ENCODE data around the gene CUX1. TPM values are rescaled to one million over a fixed set of nuclear protein-coding genes. Genes with fewer than 3 reads are reported as not detected.

Gene CUX1
- total RNA-seq, 2 experiments from 2014 or later: 35.6 to 38.0 TPM

DNA sequence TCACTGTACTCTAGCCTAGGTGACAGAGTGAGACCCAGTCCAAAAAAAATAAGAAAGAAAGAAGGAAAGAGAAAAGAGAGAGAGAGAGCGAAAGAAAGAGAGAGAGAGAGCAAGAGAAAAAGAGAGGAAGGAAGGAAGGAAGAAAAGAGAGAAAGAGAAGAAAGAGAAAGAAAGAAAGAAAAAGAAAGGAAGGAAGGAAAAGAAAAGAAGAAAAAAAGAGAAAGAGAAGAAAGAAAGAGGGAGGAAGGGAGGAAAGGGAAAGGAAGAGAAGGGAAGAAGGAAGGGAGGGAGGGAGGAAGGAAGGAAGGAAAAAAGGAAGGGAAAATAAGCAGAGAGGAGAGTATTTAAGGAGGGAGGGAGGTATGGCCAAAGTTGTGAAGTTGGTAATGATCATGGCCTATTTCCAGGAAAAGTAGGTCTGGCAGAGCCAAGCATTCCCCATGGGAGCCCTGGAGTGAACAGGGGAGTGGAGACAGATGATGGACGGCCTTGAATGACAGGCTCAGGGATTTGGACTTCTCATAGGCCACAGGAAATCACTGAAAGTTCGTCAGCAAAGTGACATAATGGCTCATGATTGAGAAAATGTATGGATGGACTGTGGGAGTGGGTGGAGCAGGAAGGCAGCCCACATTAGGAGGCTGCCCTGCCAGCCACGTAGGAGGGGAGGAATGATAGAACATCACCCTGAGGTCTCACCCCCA is 44.8 kb upstream of the CUX1 start:
- Histone ChIP-seq H3K27me3 (ENCODE audit: control insufficient read depth in 1 of 2, insufficient read depth in 2 of 2, low read length in 2 of 2) (peaks cover 0 to 3% of the 10 kb centered on the region in 2 experiments), H3K4me1 (ENCODE audit: insufficient read depth, low read length) (no peaks in the 10 kb centered on the region), H3K4me3 (ENCODE audit: low read length) (no peak overlapping the region), H3K27ac (ENCODE audit: low read depth in 1 of 2, low read length in 2 of 2) (no peak overlapping the region), H3K36me3 (ENCODE audit: insufficient read depth, low read length) (no peaks in the 10 kb centered on the region), H3K9me3 (ENCODE audit: control insufficient read depth in 1 of 2, insufficient read depth in 1 of 2, low read length in 2 of 2) (no peaks in the 10 kb centered on the region)
- H3K9me3 Mint-ChIP-seq: no peaks in the 10 kb centered on the region
- intact Hi-C loops (cut with DNase I, micrococcal nuclease): no loop called here
- ChIA-PET POLR2A (no interaction called here), CTCF (no interaction called here)
- H3K27me3 Mint-ChIP-seq: peaks cover 8% of the 10 kb centered on the region
- H3K27ac Mint-ChIP-seq: no peak overlapping the region
- no peaks in the 10 kb centered on the region for H3K36me3 Mint-ChIP-seq (ENCODE audit: low read depth)
- no peak for DNase-seq
- H3K4me3 Mint-ChIP-seq: no peak overlapping the region
- no peak for ATAC-seq (ENCODE audit: poor library complexity)
- TF ChIP-seq, protein P1, sequence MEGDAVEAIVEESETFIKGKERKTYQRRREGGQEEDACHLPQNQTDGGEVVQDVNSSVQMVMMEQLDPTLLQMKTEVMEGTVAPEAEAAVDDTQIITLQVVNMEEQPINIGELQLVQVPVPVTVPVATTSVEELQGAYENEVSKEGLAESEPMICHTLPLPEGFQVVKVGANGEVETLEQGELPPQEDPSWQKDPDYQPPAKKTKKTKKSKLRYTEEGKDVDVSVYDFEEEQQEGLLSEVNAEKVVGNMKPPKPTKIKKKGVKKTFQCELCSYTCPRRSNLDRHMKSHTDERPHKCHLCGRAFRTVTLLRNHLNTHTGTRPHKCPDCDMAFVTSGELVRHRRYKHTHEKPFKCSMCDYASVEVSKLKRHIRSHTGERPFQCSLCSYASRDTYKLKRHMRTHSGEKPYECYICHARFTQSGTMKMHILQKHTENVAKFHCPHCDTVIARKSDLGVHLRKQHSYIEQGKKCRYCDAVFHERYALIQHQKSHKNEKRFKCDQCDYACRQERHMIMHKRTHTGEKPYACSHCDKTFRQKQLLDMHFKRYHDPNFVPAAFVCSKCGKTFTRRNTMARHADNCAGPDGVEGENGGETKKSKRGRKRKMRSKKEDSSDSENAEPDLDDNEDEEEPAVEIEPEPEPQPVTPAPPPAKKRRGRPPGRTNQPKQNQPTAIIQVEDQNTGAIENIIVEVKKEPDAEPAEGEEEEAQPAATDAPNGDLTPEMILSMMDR (IDR thresholded peaks at IDR 0.05): no peak
- H3K4me1 Mint-ChIP-seq (ENCODE audit: low read depth): no peaks in the 10 kb centered on the region

DNA sequence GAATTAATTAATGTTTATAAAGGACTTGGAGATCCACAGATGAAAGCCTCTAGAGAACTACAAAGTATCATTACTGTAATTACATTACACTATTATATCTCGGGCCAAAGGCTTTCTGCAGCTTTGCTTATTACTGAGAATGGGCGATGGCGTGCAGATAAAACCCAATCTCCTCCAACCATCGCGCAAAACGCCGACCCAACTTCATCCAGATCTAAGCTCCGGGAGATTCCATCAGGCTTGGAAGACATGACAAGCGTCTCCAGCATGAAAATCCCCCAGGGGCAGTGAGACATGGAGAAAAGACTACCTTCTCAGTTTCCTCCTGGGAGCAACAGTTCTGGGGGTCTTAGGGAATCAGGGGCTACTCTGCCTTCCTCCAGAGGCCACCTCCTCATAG is 42.2 kb upstream of the CUX1 start:
- ATAC-seq (ENCODE audit: poor library complexity): no peak
- Mint-ChIP-seq H3K4me3 (no peak overlapping the region), H3K4me1 (ENCODE audit: low read depth) (no peaks in the 10 kb centered on the region), H3K9me3 (no peaks in the 10 kb centered on the region), H3K27me3 (peaks cover 8% of the 10 kb centered on the region), H3K27ac (no peak overlapping the region), H3K36me3 (ENCODE audit: low read depth) (no peaks in the 10 kb centered on the region)
- no peaks in the 10 kb centered on the region for H3K4me1 ChIP-seq (ENCODE audit: insufficient read depth, low read length)
- intact Hi-C loops (cut with DNase I, micrococcal nuclease): no loop called here
- ChIA-PET POLR2A (no interaction called here), CTCF (no interaction called here)
- no peaks in the 10 kb centered on the region for H3K9me3 ChIP-seq (ENCODE audit: control insufficient read depth in 1 of 2, insufficient read depth in 1 of 2, low read length in 2 of 2)
- H3K4me3 ChIP-seq (ENCODE audit: low read length): no peak overlapping the region
- TF ChIP-seq, protein P1 (IDR thresholded peaks at IDR 0.05): no peak
- DNase-seq: no peak
- no peaks in the 10 kb centered on the region for H3K36me3 ChIP-seq (ENCODE audit: insufficient read depth, low read length)
- peaks cover 0 to 3% of the 10 kb centered on the region in 2 experiments for H3K27me3 ChIP-seq (ENCODE audit: control insufficient read depth in 1 of 2, insufficient read depth in 2 of 2, low read length in 2 of 2)
- no peak overlapping the region for H3K27ac ChIP-seq (ENCODE audit: low read depth in 1 of 2, low read length in 2 of 2)

DNA sequence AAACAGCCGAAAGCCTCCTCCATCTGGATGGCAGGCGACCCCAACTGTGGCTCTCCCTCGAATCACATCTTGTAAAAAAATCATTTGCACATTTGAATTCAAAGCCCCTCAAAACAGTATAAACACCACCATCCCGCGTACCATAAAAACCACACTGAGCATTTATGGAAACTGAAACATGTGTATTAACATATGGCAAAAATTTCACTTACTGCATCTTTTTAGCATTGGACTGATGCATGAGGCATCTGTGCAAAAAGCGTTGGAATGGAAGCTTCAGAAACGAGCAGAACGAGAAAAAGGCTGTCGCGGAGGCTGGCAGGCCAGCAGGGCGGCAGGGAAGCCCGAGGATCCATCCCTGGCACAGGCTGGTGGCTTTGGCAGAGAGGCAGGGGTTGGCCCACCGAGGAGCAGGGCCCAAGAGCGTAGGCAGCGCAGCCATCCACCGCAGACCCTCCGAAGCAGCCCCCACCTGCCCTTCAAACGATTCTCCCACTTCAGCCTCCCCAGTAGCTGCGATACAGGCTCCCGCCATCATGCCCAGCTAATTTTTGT is 39.3 kb upstream of the CUX1 start:
- intact Hi-C loops (cut with DNase I, micrococcal nuclease): no loop called here
- TF ChIP-seq, protein P1 (IDR thresholded peaks at IDR 0.05): no peak
- Mint-ChIP-seq H3K36me3 (ENCODE audit: low read depth) (no peaks in the 10 kb centered on the region), H3K27me3 (peaks cover 8% of the 10 kb centered on the region), H3K4me1 (ENCODE audit: low read depth) (no peaks in the 10 kb centered on the region), H3K9me3 (no peaks in the 10 kb centered on the region), H3K4me3 (no peak overlapping the region), H3K27ac (no peak overlapping the region)
- ChIA-PET CTCF (no interaction called here), POLR2A (no interaction called here)
- H3K4me3 ChIP-seq (ENCODE audit: low read length): no peak overlapping the region
- ATAC-seq (ENCODE audit: poor library complexity) (no peak), DNase-seq (no peak)
- no peaks in the 10 kb centered on the region for H3K36me3 ChIP-seq (ENCODE audit: insufficient read depth, low read length)
- no peaks in the 10 kb centered on the region for H3K9me3 ChIP-seq (ENCODE audit: control insufficient read depth in 1 of 2, insufficient read depth in 1 of 2, low read length in 2 of 2)
- H3K27ac ChIP-seq (ENCODE audit: low read depth in 1 of 2, low read length in 2 of 2): no peak overlapping the region
- no peaks in the 10 kb centered on the region for H3K27me3 ChIP-seq (ENCODE audit: control insufficient read depth in 1 of 2, insufficient read depth in 2 of 2, low read length in 2 of 2)
- H3K4me1 ChIP-seq (ENCODE audit: insufficient read depth, low read length): no peaks in the 10 kb centered on the region
